ENCODE results near the gene PRKAG2. TPM values are rescaled to one million over a fixed set of nuclear protein-coding genes. Genes with fewer than 3 reads are reported as not detected.
"Not testable (repeated sequence)": the region's sequence is repeated elsewhere in the genome, so short reads cannot be mapped to it uniquely, and the experiment has no call there.

The PRKAG2 gene
- total RNA-seq, 3 donors from 2014 or later = 32.3 to 56.6 (median 34.4) TPM

DNA sequence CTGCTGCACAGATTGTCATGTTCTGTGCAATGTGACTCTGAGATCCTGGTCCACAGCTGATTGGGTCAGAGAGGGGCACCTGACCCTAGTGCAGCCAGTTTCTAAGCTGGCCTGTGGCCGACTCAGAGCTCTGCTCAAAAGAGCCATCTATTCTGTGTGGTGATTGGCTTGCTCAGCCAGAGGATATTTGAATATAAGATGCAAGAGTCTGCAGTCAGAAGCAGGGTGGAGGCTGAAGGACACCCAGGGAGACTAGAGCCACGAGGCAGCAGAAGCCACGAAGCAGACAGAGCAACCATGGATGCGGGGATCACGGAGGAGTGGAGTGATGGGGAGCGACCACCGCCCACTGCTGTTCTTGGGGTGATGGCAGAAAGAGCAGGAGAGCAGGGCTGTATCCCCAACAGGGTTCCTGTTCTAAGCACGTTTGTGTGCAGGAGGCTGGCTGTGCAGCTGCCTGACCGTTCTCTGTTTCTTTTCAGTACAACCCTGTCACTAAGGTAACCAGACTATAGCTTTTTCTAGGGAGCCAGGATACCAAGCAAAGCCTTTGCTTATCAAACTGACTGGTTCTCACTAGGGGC lies 337.7 kb downstream of the PRKAG2 start:
- DNase-seq (ENCODE audit: low spot score in 2 of 2) = no peak
- no peak overlapping the region for H3K27ac ChIP-seq
- no peak for TF ChIP-seq POLR2A (IDR thresholded peaks at IDR 0.05)
- TF ChIP-seq, protein P1, sequence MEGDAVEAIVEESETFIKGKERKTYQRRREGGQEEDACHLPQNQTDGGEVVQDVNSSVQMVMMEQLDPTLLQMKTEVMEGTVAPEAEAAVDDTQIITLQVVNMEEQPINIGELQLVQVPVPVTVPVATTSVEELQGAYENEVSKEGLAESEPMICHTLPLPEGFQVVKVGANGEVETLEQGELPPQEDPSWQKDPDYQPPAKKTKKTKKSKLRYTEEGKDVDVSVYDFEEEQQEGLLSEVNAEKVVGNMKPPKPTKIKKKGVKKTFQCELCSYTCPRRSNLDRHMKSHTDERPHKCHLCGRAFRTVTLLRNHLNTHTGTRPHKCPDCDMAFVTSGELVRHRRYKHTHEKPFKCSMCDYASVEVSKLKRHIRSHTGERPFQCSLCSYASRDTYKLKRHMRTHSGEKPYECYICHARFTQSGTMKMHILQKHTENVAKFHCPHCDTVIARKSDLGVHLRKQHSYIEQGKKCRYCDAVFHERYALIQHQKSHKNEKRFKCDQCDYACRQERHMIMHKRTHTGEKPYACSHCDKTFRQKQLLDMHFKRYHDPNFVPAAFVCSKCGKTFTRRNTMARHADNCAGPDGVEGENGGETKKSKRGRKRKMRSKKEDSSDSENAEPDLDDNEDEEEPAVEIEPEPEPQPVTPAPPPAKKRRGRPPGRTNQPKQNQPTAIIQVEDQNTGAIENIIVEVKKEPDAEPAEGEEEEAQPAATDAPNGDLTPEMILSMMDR (IDR thresholded peaks at IDR 0.05) = no peak
- TF ChIP-seq POLR2AphosphoS5 (IDR thresholded peaks at IDR 0.05) = no peak

DNA sequence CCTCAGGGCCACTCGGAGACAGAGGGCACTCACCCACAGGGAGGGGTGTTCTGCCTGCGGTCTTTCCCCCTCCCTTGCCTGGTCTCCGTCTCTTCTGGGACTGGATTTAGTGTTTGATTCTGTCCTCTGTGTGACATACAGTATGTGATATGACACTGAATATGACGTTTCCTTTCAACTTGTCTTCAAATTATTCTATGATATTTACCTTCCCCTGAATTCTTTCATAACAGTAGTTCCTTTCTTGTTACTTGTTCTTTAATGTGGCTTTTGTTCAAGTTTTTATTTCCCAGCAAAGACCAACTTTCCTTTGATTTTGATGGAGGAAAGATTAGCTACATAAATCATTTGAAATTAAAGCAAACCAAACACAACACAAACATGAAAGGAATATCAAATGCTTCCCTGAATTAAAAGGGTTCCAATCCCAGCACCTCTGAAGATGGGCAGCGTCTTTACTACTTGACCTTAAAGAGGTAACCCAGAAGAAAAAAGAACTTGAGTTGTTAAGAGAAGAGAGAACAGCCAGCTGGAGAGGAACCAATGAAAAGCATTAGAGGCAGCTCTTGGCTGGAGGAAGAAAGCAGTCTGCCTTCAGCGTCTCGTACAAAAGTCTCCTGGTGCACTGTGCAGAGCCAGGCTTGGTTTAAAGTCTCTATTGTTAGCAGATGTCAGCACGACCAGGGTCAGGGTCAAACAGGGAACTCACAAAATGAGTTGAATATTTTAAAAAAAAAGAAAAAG lies 338.9 kb downstream of the PRKAG2 start:
- Histone ChIP-seq H3K4me3 (no peak overlapping the region), H3K27ac (peak overlapping the region; percentile 54 to 70), H3K36me3 (no peaks in the 10 kb centered on the region), H3K27me3 (no peaks in the 10 kb centered on the region), H3K9me3 (no peaks in the 10 kb centered on the region), H3K4me1 (no peaks in the 10 kb centered on the region)
- TF ChIP-seq POLR2A (IDR thresholded peaks at IDR 0.05) (no peak), POLR2AphosphoS5 (IDR thresholded peaks at IDR 0.05) (peak in 1 of 3 donors; percentile 44)
- TF ChIP-seq, protein P1 (IDR thresholded peaks at IDR 0.05) = no peak
- peak in 1 of 2 donors; percentile 41 for DNase-seq (ENCODE audit: low spot score in 2 of 2)
- intact Hi-C loops (cut with DNase I; ENCODE audit: low total_unique reads) = no loop called here

More for the DNA sequence above, 337.7 kb downstream of the PRKAG2 start:
- Histone ChIP-seq H3K36me3 (no peaks in the 10 kb centered on the region), H3K4me3 (no peak overlapping the region), H3K27me3 (no peaks in the 10 kb centered on the region), H3K4me1 (no peaks in the 10 kb centered on the region), H3K9me3 (no peaks in the 10 kb centered on the region)
- intact Hi-C loops (cut with DNase I; ENCODE audit: low total_unique reads) = no loop called here

DNA sequence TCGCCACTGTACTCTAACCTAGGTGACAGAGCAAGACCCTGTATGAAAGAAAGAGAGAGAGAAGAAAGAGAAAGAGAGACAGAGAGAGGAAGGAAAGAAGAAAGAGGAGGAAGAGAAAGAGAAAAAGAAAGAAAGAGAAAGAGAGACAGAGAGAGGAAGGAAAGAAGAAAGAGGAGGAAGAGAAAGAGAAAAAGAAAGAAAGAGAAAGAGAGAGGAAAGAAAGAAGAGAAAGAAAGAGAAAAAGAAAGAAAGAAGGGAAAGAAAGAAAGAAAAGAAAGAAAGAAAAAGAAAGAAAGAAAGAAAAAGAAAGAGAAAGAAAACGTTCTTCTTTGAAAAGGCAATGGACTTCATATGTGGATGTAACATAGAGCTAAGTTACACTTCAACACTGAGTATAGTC lies 340.7 kb downstream of the PRKAG2 start:
- DNase-seq (ENCODE audit: low spot score in 2 of 2); H3K4me3 ChIP-seq; H3K27me3 ChIP-seq; H3K4me1 ChIP-seq; intact Hi-C loops (cut with DNase I; ENCODE audit: low total_unique reads); H3K36me3 ChIP-seq; H3K9me3 ChIP-seq; H3K27ac ChIP-seq: not testable (repeated sequence)

DNA sequence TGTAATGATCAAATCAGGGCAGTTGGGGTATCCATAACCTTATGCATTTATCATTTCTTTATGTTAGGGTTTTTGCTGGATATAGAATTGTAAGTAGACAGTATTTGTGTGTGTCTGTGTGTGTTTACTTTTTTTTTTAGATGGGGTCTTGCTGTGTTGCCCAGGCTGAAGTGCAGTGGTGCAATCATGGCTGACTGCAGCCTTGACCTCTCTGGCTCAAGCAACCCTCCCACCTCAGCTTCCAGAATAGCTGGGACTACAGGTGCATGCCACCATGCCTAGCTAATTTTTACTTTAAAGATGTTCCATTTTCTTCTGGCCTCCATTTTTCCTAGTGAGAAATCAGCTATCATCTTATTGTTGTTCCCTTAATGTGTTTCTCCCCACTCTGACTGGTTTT lies 347.1 kb downstream of the PRKAG2 start:
- no peak overlapping the region for H3K4me3 ChIP-seq
- DNase-seq (ENCODE audit: low spot score in 2 of 2) = no peak
- H3K27me3 ChIP-seq = no peaks in the 10 kb centered on the region
- H3K9me3 ChIP-seq = peaks cover 0 to 13% of the 10 kb centered on the region in 2 donors
- H3K36me3 ChIP-seq = no peaks in the 10 kb centered on the region
- no peaks in the 10 kb centered on the region for H3K4me1 ChIP-seq
- TF ChIP-seq POLR2A (IDR thresholded peaks at IDR 0.05) (no peak), POLR2AphosphoS5 (IDR thresholded peaks at IDR 0.05) (no peak)
- TF ChIP-seq, protein P1 (IDR thresholded peaks at IDR 0.05) = no peak
- H3K27ac ChIP-seq = no peak overlapping the region
- intact Hi-C loops (cut with DNase I; ENCODE audit: low total_unique reads) = no loop called here

DNA sequence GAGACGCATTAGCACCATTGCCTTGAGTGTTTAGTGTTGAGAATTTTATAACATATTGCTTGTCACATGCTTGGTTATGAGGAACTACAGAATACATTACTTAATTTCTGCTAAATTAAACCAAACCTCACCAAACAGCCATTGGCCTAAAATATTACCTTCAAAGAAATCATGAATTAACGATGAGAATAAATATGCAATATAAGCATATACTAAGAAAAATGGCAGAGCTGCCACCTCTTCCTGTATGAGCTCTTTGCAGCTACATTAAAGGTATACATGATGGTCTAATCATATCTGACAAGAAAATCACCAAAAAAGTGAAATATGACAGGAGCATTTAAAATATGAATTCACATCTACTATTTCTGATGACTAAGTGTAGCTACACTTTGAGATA lies 352.1 kb downstream of the PRKAG2 start:
- TF ChIP-seq, protein P1 (IDR thresholded peaks at IDR 0.05) = no peak
- no peak for TF ChIP-seq POLR2A (IDR thresholded peaks at IDR 0.05)
- no peak overlapping the region for H3K4me3 ChIP-seq
- H3K27me3 ChIP-seq = no peaks in the 10 kb centered on the region
- peaks cover 0 to 2% of the 10 kb centered on the region in 2 donors for H3K9me3 ChIP-seq
- H3K27ac ChIP-seq = no peak overlapping the region
- H3K4me1 ChIP-seq = no peaks in the 10 kb centered on the region
- intact Hi-C loops (cut with DNase I; ENCODE audit: low total_unique reads) = no loop called here
- no peak for DNase-seq (ENCODE audit: low spot score in 2 of 2)
- H3K36me3 ChIP-seq = no peaks in the 10 kb centered on the region

All from breast epithelium (tissue), 4 donors.